PC-9 (cell line): ENCODE measurements around the gene UQCRC1.

ENCODE experiments used
- CTCF ChIP-seq: fragments of 200-600 bp; sonication (generic); conservative IDR thresholded peaks from 2 replicates; pipeline ENCODE4 v1.6.1; 2017; ENCODE audit warnings: mixed run types, antibody characterized with exemption, mild to moderate bottlenecking, moderate library complexity
- EZH2 ChIP-seq: fragments of 200-600 bp; sonication (generic); IDR thresholded peaks from 2 replicates; pipeline ENCODE4 v1.8.0; 2017; ENCODE audit warnings: antibody characterized with exemption, low read depth

GRCh38 chr3:48652923-48653715, 43.7 kb upstream of the UQCRC1 start:
- TF ChIP-seq CTCF (no peak), EZH2 (no peak)
